Cerebellar cortex (tissue), 1 donor: ENCODE results near the gene PDE6D.

ENCODE experiments used
- DNase-seq: peaks from one replicate; pipeline ENCODE4 v3.0.0-alpha.2; 2015; ENCODE audit warnings: low spot score

The PDE6D gene

GRCh38 chr2:231706731-231707624, 74.1 kb downstream of the PDE6D start:
- peak; percentile 99 for DNase-seq

DNA sequence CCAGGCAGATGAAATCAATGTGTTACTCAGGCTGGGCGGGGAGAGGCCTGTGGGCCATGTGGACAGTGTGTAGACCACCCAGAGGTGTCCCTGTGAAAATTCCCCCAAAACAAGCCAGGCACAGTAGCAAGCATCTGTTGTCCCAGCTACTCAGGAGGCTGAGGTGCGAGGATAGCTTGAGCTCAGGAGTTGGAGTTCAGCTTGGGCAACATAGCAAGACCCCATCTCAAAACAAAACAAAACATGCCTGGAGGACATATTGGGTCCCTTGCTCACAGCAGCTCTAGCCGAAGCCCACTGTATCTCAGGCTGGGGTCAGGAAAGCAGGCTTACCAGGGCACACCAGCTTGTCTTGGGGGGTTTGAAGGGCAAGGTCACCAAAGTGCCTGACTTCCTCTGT, 77.1 kb downstream of the PDE6D start:
- no peak for DNase-seq

DNA sequence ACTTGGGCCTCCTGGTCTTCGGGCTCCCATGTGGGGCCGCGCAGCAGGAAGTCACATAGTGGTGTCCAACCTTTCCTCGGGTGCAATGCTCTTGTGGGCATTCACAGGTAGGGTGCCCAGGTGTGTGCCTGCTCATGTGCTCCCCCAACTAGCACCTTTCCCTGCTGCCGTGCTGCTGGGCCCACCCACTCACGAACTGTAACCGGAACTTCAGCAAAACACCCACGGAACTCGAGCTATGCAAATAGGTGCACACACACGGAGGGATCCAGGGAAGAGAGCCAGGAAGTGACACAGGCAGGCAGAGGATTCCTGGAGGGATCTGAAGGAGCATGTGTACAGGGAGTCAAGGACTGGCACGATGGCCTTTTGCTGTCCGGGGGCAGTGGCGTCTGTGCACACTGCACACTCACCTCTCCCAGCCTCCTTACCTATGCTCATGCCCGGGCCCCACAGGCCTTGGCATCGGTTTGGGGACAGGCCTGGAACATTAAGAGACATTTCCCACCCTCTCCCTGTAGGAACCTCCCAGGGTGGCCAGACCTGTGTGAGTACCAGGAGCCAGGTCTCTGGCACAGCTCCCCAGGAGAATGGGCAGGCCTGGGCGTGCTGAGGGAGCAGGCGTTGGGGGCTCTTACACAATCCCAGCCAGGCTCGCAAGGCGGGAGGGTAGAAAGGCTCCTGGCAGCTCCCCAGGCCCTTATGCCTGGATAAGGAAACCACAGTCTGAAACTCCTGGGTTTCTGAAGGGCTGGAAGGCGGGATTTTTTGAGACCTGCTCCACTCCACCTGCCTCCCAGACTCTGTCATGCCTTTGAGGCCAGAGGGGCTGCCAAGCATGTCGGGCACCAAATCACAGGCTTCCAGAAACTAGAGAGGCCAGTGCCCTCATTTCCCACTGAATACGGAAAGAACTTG, 79.4 kb downstream of the PDE6D start:
- DNase-seq: no peak

DNA sequence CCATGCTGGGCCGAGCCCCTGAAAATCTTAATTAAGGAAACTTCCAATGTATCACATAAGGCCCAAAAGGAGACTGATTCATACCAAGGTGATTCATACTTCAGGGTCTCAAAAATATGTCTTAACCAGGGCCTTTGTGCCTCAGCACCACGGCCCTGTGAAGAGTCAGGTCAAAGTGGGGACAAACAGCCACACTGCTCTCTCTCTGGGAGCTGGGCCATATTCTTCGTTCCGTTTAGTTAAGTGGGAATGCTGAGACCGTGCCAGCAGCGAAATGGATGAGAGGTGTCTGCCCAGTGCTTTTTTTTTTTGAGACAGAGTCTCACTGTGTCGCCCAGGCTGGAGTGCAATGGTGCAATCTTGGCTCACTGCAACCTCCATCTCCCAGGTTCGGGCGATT, 82.1 kb downstream of the PDE6D start:
- no peak for DNase-seq

GRCh38 chr2:231696004-231696367, 85.1 kb downstream of the PDE6D start:
- no peak for DNase-seq

DNA sequence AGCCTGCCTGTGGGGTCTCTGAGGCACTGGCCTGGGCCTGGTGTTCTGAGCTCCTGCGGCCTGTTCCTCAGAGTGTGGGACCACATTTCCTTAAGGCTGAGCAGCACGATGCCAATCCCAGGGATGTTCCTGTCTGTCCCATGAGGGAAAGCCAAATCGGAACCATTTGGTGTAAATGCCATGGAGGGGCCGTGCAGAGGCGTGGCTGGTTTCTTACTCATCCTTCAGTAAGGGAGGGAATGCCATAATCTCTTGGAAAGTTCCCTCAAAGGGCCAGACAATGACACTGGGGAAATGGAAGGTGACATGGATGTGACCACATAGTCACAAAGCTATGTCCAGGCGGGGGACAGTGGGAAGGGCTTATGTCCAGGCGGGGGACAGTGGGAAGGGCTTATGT, 87.1 kb downstream of the PDE6D start:
- no peak for DNase-seq

- DNase-seq: no peak
Measured at GRCh38 chr2:231692847-231693246, 88.2 kb downstream of the PDE6D start.

- DNase-seq: no peak
Measured at GRCh38 chr2:231691251-231691772, 89.8 kb downstream of the PDE6D start.

GRCh38 chr2:231689124-231689893, 91.8 kb downstream of the PDE6D start:
- no peak for DNase-seq

DNA sequence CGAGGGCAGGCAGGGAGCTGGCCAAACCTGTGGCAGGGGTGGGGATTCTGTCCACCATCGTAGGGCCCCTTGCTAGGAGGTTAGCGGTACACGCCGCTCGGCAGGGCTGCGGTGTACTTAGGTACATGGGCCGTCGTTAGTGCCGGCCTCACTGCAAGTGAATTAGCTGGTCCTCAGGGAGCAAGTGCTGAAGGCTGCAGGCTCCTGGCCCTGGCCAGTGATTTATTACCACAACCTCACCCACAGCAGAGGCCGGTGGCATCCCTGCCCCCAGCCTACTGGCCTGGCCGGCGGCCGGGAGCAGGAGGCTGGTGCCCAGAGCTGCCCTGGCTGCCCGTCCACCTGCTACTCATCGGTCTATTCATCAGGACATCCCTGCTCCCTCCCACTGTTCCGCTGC, 92.4 kb downstream of the PDE6D start:
- DNase-seq: no peak

DNA sequence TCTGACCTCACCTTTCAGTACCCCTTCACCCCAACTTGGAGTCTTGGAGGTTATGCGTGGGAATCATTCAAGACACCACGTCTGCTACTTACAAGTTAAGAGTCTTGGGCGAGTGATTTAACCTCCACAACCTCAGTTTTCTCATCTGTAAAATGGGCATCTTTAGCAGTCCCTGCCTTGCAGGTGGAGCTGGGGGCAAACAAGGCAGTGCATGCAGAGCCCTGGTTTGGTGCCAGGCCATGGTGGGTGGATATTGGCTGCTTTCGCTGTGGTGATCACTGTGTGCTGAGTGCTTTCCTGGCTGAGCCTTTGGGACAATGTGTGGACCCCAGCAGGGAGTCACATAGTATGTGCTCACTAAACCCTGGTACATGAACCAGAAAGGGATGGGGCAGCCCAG, 93.1 kb downstream of the PDE6D start:
- no peak for DNase-seq

DNA sequence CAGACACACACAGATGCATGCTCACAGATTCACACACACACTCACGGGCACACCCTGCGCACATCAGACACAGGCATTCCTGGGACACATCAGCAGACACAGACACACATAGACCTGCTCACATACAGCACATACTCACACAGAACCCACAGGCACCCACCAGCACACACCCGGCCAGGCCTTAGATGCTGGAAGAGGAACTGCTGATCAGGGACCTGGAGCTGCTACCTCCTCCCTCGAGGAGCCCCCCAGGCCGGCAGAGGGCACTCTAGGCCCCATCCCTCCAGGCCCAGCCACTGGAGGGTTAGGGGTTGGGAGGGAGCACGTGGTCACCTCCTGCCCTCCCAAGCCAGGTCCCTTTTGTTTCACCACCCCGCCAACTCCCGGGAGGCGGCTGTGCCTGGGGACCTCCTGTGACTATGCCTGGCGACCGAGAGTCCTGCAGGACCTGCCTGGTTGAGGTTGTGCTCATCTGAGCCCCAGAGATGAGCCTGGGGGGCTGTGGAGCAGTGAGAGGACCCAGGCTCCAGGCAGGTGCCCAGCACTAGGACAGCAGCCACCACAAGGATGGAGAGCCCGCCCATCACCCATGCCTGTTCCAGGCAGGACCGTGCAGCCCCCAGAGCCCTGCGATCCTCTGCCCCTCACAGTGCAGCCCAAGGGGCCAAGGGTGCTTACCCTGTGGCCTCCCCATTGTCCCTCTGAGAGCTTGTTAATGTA, 93.8 kb downstream of the PDE6D start:
- DNase-seq: peak; percentile 74

DNA sequence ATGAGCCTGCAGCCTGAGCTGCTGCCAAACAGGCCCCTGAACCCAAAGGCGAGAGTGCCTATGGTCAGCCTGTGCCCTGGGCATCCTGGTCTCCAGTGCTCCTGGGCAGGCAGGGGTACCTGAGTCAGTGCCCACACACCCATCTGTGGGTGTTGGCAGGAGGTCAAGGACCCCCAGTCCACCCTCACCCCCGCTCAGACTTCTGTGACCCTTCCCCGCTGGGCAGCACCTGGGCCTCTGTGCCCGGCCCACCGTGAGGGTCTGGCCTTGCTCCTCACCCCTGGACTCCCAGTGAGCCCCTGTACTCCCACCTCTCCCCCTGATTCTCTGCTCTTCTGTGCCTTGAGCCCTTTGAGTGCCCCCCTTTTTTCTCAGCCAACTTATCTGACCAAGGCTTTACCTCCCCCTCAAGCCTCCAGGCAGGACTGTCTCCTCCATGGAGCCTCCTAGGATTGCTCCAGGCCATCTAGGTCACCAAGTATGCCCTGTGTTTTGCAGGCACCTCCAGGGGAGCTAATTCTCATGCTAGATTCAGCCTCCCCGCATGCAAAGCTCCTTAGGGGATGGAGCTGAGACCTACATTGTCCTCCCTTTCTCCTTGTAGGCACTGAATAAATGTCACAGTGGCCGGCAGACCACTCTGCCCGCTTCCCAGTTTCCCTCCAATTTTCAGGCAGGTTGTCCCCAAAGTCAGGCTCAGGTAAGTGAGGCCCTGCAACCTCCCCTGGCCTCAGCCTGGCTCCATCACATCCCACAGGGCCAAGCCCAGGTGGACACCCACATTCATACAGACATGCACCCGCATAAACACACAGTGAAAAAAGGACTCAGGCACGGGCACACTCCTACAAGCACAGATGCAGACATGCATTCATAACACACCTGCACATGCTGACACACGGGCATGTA, 94.6 kb downstream of the PDE6D start:
- DNase-seq: no peak

- DNase-seq: no peak
Measured at GRCh38 chr2:231685349-231686191, 95.5 kb downstream of the PDE6D start.

DNA sequence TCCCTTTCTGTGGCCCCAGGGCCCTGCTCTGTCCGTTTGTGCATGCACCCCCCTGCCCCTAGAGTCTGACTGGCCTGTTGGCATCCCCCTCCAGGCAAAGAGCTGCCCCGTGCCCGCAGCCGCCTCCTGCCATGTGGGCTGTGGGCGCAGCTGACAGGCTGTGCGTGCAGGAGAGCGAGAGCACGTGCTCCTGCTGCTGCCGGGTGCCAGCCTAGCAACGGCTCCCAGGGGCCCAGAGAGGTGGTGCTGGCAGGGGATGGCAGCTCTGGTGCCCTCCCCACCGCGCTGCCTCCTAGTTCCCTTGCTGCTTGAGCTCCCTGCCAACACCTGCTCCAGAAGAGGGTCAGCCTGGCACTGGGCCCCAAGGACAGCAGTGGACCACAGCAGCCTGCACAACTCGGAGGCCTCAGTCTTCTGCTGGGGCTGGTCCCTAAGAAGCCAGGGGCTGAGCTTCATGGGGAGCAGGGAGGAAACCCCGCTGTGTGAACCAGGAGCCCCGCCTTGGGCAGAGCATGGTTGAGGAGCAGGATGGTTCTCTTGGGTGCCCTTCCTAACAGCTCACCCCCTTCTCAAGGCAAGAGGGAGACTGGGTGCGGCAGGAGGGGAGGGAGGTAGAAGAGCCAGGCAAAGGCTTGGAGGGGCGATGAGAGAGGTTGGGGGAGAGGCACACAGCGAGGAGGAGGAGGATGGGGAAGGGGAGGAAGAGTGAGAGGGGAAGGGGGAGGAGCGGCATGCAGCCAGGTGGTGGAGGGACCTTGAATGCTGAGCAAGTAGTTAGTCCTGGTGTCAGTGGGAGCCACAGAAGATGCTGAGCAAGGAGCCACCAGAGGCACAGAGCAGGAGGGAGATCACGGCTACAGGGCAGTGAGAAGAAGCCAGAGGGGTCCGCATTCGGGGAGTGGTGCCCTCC, 96.5 kb downstream of the PDE6D start:
- DNase-seq: no peak

DNA sequence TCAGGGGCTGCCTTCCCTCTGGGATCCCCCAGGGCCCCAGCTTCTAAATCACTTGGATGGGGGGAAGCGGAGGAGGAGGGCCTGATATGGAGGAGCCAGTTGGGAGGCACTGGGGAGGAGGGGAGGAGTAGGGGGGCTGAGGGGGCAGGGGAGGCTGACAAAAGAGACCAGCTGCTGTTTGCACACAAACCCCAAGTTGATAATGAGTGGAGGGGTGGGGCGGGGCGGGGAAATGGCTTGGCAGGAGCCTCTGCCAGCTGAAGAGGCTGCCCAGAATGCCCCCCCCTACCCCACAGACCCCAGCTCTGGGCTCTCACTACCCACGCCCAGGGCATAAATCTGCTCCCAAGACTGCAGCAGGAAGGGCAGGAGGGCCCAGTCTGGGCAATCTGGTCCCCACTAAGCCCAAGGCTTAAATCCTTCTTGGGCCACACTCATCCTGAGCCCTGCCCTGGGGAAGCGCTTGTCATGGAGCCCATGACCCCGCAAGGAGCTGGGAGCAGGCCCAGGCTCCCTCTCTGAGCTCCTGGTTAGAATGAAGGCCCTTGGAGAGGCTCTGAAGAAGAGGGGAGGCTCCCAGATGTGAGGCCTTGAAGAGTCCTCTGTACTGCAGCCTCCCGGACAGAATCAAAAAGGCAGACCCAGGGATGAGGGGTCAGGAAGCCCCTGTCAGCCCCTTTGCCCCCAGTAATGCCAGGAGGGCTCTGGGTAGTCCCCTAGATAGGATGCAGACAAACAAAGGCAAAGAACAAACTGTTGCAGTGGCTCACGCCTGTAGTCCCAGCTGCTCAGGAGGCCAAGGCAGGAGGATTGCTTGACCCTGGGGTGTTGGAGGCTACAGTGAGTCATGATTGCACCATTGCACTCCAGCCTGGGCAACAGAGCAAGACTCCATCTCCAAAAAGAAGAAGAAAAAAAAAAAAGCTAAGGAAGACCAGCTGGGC, 97.5 kb downstream of the PDE6D start:
- no peak for DNase-seq
